ENCODE data around the gene UROD. TPM values are rescaled to one million over a fixed set of nuclear protein-coding genes. Genes with fewer than 3 reads are reported as not detected.
A peak's percentile ranks its signal among the peaks of the same experiment; 100 is the strongest.

The UROD gene
- total RNA-seq, 1 experiment from 2014 or later, result 54.3 TPM

GRCh38 chr1:45010855-45011811, 921 bp upstream of the UROD start, which contains the start of gene HECTD3:
Gene HECTD3 (minus strand): TSS chr1:45011324. CDS start chr1:45011257, 67 bp downstream.
- Mint-ChIP-seq H3K27ac (ENCODE audit: unreplicated experiment) (peak within 1 kb of the TSS; percentile 59), H3K4me3 (ENCODE audit: unreplicated experiment) (peak within 1 kb of the TSS; percentile 71), H3K9me3 (ENCODE audit: unreplicated experiment) (no peaks in the 10 kb centered on the region), H3K27me3 (ENCODE audit: insufficient read depth, unreplicated experiment) (no peaks in the 10 kb centered on the region), H3K4me1 (ENCODE audit: low read depth, unreplicated experiment) (no peaks in the 10 kb centered on the region), H3K36me3 (ENCODE audit: insufficient read depth, unreplicated experiment) (peaks cover 9% of the 10 kb centered on the region)
- ChIA-PET CTCF (interaction anchor here (0.6 to 2.9 kb wide), 10 partner anchors 86 to 489 kb away, joined by 3 to 20 read pairs (median 4); partner anchors contain the start of genes CCDC163, HPDL, MMACHC and PTCH2), POLR2A (interaction anchor here (0.6 to 3.0 kb wide), 10 partner anchors 8 to 489 kb away, joined by 3 to 16 read pairs (median 7); partner anchors contain the start of genes CCDC163, MMACHC, MUTYH and RNU5D-1)
- DNase-seq, result peak; percentile 79 to 81
- no peaks in the 10 kb centered on the region for H3K9me3 ChIP-seq
- H3K4me1 ChIP-seq, result peaks cover 4% of the 10 kb centered on the region; the same call in 1 of the 2 replicates
- TF ChIP-seq, protein P1, sequence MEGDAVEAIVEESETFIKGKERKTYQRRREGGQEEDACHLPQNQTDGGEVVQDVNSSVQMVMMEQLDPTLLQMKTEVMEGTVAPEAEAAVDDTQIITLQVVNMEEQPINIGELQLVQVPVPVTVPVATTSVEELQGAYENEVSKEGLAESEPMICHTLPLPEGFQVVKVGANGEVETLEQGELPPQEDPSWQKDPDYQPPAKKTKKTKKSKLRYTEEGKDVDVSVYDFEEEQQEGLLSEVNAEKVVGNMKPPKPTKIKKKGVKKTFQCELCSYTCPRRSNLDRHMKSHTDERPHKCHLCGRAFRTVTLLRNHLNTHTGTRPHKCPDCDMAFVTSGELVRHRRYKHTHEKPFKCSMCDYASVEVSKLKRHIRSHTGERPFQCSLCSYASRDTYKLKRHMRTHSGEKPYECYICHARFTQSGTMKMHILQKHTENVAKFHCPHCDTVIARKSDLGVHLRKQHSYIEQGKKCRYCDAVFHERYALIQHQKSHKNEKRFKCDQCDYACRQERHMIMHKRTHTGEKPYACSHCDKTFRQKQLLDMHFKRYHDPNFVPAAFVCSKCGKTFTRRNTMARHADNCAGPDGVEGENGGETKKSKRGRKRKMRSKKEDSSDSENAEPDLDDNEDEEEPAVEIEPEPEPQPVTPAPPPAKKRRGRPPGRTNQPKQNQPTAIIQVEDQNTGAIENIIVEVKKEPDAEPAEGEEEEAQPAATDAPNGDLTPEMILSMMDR (IDR thresholded peaks at IDR 0.05; ENCODE audit: insufficient read depth in 1 of 2, low read depth in 1 of 2, low read length in 1 of 2, severe bottlenecking in 1 of 2, unreplicated experiment in 1 of 2), result no peak
- H3K4me3 ChIP-seq (ENCODE audit: low read depth, low read length), result peak within 1 kb of the TSS; percentile 62
- BruUV-seq (replicated peaks), result TSS peak; percentile 38
- H3K36me3 ChIP-seq (ENCODE audit: control insufficient read depth, insufficient read depth, low read length), result no peaks in the 10 kb centered on the region
- intact Hi-C loops (cut with micrococcal nuclease; ENCODE audit: unreplicated experiment), result loop anchor here (2.0 to 10.0 kb wide), 5 partner anchors 168 to 564 kb away; partner anchors contain the start of genes PTCH2 and ZSWIM5
- no peaks in the 10 kb centered on the region for H3K27me3 ChIP-seq (replicated peaks; ENCODE audit: control insufficient read depth, insufficient read depth, low read length)

GRCh38 chr1:45012639-45013278, 705 bp downstream of the UROD start:
- POLR2A ChIA-PET, result interaction anchor here (0.6 to 3.0 kb wide), 6 partner anchors 193 to 487 kb away, joined by 3 to 16 read pairs (median 8); partner anchors contain the start of genes CCDC163, MMACHC, MUTYH and TESK2
- DNase-seq, result peak in 1 of 2 experiments; percentile 20
- Histone ChIP-seq H3K36me3 (ENCODE audit: control insufficient read depth, insufficient read depth, low read length) (no peaks in the 10 kb centered on the region), H3K4me3 (ENCODE audit: low read depth, low read length) (peak overlapping the region; percentile 53), H3K27me3 (replicated peaks; ENCODE audit: control insufficient read depth, insufficient read depth, low read length) (no peaks in the 10 kb centered on the region), H3K9me3 (no peaks in the 10 kb centered on the region), H3K4me1 (peaks cover 4% of the 10 kb centered on the region; the same call in 1 of the 2 replicates)
- TF ChIP-seq, protein P1 (IDR thresholded peaks at IDR 0.05; ENCODE audit: insufficient read depth in 1 of 2, low read depth in 1 of 2, low read length in 1 of 2, severe bottlenecking in 1 of 2, unreplicated experiment in 1 of 2), result no peak
- H3K27ac Mint-ChIP-seq (ENCODE audit: unreplicated experiment), result peak overlapping the region; percentile 58
- intact Hi-C loops (cut with micrococcal nuclease; ENCODE audit: unreplicated experiment), result loop anchor here (1.0 to 10.0 kb wide), 5 partner anchors 26 to 562 kb away; partner anchors contain the start of genes EIF2B3, TESK2 and ZSWIM5
- no peaks in the 10 kb centered on the region for H3K4me1 Mint-ChIP-seq (ENCODE audit: low read depth, unreplicated experiment)
- no peaks in the 10 kb centered on the region for H3K27me3 Mint-ChIP-seq (ENCODE audit: insufficient read depth, unreplicated experiment)
- no TSS peak for BruUV-seq (replicated peaks)
- peak overlapping the region; percentile 71 for H3K4me3 Mint-ChIP-seq (ENCODE audit: unreplicated experiment)
- peaks cover 15% of the 10 kb centered on the region for H3K36me3 Mint-ChIP-seq (ENCODE audit: insufficient read depth, unreplicated experiment)
- H3K9me3 Mint-ChIP-seq (ENCODE audit: unreplicated experiment), result no peaks in the 10 kb centered on the region
- CTCF ChIA-PET, result interaction anchor here (1.5 to 2.9 kb wide), 3 partner anchors 287 to 314 kb away, joined by 4 to 20 read pairs (median 9); partner anchors contain the start of gene HPDL

Data from Caco-2 (cell line).